Measurements from ENCODE around the gene COMMD4.

Gene COMMD4

DNA sequence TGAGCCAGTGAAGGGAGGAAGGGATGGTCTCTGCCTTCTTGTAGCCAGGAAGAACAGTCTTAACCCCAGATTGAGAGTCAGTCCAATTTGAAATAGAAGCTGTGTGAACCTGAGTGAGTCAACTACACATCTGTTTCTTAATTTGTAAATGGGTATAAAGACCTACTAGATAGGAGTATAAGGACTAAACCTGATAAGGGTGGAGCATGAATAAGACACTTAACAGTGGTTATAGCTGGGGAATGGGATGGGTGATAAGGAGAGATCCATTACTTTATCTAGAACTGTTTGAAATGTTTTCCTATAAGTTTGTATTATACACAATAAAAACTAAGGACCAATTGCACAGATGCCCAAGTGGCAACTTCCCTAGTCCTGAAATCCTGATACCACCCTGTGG, 31.1 kb downstream of the COMMD4 start:
- H3K4me3 ChIP-seq (ENCODE audit: low read length): no peak overlapping the region; the same call in 1 of the 2 replicates
- DNase-seq (ENCODE audit: low read depth): no peak

DNA sequence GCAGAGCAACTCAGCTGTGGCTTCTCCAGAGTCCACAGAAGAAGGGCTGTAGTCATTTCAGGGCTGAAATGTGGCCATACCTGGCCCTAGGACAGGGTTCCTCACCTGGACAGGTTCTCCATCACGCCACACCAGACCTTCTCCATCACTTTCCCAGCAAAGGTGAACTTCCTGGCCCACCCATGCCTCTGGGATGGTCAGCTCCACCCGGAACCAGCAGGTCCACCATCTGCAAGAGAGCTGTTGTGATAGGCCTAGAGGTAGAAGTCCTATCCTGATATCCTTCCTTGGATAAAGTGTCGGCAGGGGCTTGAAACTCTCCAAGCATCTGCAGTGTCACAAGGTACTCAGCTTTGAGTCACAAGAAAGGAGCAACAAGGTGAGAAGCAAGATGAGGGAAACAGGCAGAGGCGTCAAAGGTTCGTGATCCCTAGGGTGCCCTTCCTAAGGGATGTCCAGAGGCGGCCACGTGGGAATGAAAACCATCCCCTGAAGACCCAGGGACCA, 31.6 kb downstream of the COMMD4 start:
- H3K4me3 ChIP-seq (ENCODE audit: low read length): peak overlapping the region; percentile 85
- TF ChIP-seq, protein P1, sequence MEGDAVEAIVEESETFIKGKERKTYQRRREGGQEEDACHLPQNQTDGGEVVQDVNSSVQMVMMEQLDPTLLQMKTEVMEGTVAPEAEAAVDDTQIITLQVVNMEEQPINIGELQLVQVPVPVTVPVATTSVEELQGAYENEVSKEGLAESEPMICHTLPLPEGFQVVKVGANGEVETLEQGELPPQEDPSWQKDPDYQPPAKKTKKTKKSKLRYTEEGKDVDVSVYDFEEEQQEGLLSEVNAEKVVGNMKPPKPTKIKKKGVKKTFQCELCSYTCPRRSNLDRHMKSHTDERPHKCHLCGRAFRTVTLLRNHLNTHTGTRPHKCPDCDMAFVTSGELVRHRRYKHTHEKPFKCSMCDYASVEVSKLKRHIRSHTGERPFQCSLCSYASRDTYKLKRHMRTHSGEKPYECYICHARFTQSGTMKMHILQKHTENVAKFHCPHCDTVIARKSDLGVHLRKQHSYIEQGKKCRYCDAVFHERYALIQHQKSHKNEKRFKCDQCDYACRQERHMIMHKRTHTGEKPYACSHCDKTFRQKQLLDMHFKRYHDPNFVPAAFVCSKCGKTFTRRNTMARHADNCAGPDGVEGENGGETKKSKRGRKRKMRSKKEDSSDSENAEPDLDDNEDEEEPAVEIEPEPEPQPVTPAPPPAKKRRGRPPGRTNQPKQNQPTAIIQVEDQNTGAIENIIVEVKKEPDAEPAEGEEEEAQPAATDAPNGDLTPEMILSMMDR (conservative IDR thresholded peaks at IDR 0.05; ENCODE audit: low read length): no peak
- no peak for DNase-seq (ENCODE audit: low read depth)

More for the DNA sequence above, 31.1 kb downstream of the COMMD4 start:
- TF ChIP-seq, protein P1 (conservative IDR thresholded peaks at IDR 0.05; ENCODE audit: low read length): no peak

DNA sequence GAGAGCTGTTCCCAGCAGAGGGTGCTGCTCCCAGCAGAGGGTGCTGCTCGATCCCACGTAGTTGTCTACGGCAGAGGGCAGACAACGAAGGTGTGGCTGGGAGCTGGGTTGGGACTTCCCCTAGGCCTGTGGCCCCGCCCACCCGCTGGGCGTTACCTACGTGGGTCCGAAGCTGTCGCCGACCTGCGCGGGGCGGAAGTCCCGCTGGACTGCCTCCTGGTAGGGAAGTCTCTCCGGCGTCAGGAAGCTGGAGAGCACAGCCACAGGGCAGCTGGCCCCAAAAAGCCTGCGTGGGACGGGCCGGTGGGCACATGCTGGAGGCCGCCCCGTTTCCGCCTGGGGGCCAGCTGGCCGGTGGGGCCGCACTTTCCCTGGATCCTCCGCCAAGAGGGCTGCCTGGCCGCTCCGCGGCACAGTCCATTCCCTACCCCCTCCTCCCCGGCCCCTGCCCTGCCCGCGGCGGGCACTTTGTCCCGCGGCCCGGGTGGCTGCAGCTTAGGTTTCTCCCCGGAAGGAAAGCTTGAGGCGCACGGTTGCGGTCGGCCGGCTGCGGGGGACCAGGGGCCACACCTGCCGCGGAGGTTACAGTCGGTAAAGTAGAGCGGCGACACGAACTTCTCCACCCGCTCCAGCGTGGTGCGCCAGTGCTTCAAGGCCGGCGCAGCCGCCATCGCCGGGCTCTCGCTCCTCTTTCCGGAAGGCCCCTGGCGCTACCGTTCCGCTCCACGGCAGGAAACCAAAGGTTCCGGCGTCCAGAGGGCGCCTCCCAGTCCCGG, 32.2 kb downstream of the COMMD4 start, which contains the start of gene MAN2C1:
TSS of gene MAN2C1 (minus strand) at position 695 of the 776 bp plus-strand sequence. CDS start at position 671, 24 bp downstream.
- TF ChIP-seq, protein P1 (conservative IDR thresholded peaks at IDR 0.05; ENCODE audit: low read length): peak; percentile 72
- peak within 1 kb of the TSS; percentile 85 for H3K4me3 ChIP-seq (ENCODE audit: low read length)
- DNase-seq (ENCODE audit: low read depth): peak; percentile 93

DNA sequence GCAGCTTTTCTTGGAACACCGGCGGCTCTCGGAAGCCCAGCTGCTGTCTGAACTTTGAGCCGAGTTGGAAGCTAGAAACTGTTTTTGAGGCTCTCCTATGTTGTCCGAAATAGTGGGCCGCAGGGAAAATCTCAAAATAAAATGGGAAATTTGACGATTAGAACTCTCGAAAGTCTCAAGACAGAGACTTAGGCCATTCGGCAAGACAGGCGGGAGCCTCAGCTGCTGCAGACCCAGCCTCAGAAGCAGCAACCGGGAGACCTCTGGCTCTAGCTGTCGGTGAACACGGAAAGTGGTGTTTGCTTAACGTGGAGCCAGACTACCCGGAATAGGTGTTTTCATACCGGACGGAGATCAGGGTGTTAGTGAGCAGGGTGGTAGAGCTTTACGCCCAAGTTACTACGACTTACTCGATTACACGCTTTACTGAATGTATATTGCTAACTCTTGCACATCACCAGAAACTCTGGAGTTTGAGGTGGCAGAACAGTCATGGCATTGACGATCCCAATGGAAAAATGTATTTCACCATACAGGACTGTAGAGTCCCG, 32.9 kb downstream of the COMMD4 start:
- peak overlapping the region; percentile 85 for H3K4me3 ChIP-seq (ENCODE audit: low read length)
- TF ChIP-seq, protein P1 (conservative IDR thresholded peaks at IDR 0.05; ENCODE audit: low read length): no peak
- peak; percentile 13 for DNase-seq (ENCODE audit: low read depth)

DNA sequence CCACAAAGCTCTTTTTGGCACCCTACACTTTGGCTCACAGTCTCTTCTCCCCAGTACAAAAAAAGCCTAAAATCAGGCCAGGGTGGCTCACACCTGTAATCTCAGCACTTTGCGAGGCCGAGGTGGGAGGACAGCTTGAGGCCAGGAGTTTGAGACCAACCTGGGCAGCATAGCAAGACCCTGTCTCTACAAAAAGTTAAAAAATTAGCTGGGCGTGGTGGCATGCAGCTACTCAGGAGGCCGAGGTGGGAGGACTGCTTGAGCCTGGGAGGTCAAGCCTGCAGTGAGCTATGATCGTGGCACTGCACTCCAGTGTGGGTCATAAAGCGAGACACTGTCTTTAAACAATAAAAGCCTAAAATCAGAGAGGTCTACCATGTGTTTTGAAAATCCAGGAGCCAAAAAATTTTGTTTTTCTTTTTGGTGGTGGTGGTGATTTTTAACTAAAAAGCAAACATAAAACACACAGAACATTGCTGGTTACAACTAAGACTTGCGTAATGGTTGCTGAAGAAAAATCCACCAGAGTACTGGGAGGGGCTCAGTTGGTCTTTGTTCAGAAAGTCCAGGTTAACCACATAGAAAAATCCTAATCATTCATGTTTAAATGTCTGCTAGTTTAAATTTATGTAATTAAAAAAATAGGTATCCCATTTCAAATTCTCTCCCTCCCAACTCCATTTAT, 34.2 kb downstream of the COMMD4 start:
- no peak for DNase-seq (ENCODE audit: low read depth)
- TF ChIP-seq, protein P1 (conservative IDR thresholded peaks at IDR 0.05; ENCODE audit: low read length): no peak
- H3K4me3 ChIP-seq (ENCODE audit: low read length): no peak overlapping the region

DNA sequence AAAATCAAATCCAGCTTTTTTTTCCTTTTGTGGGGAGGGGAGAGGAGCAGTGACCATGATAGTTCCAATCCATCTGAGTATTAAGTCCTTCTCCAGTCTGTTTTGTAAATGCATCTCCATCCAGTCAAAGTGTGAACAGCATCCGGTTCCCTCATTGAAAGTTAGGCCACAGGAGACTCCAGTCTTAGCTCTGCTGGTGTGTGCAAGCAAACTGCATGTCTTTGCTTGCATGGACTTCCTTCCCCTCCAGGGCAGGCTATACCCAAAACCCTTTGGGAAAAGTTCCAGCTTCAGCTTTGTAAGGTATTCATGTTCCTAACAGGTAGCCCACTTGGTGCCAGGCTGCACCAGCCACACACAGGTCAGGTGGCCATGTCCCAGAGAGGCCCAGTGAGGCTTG, 35.6 kb downstream of the COMMD4 start:
- H3K4me3 ChIP-seq (ENCODE audit: low read length): no peak overlapping the region
- TF ChIP-seq, protein P1 (conservative IDR thresholded peaks at IDR 0.05; ENCODE audit: low read length): no peak
- no peak for DNase-seq (ENCODE audit: low read depth)

Data from AG10803 (cell line).